HepG2 (cell line): ENCODE measurements around the gene NEFH.

ENCODE experiments used
- CHD2 ChIP-seq: IDR thresholded peaks from 2 replicates; pipeline ENCODE4 v1.6.1; 2011; ENCODE audit warnings: low read depth, low read length, improper control_type of control experiment
- POLR2A ChIP-seq, 2 experiments: IDR thresholded peaks; 2 replicates each; pipeline ENCODE4 v1.6.1; 2011; ENCODE audit warnings: low read depth in 2 of 2, low read length in 2 of 2, mild to moderate bottlenecking in 1 of 2, moderate library complexity in 1 of 2; ENCODE audit not compliant: insufficient read depth in 1 of 2
- RBFOX2 ChIP-seq: fragments of 200-400 bp; formaldehyde crosslinking; IDR thresholded peaks from 2 replicates; pipeline ENCODE4 v1.6.1; 2017; ENCODE audit warnings: low read depth, mild to moderate bottlenecking, low read length
- ZNF281 ChIP-seq: sonication (generic); formaldehyde crosslinking; IDR thresholded peaks from 2 replicates; pipeline ENCODE4 v1.4.0; 2020; ENCODE audit warnings: missing genetic modification reagents, borderline replicate concordance

- no peak for TF ChIP-seq ZNF281
- TF ChIP-seq POLR2A (IDR thresholded peaks at IDR 0.05; ENCODE audit: insufficient read depth in 1 of 2, low read depth in 2 of 2, low read length in 2 of 2) = no peak
- no peak for TF ChIP-seq RBFOX2
- TF ChIP-seq CHD2 = no peak
These were observed 34.5 kb upstream of the NEFH start for GRCh38 chr22:29445508-29445907.
